Activated T-helper 2 cell treated with anti-CD3 and anti-CD28 coated beads, Interferon-gamma antibody, Interleukin-2, Interleukin-4, amounts not matched to agents 10 μg/mL and 5 μg/mL and 100 μg/mL, durations not matched to agents 14 hours and 24 hours and 36 hours (primary cell): ENCODE measurements around the gene CGN. TPM values are rescaled to one million over a fixed set of nuclear protein-coding genes. Genes with fewer than 3 reads are reported as not detected.
"Not testable (repeated sequence)": the region's sequence is repeated elsewhere in the genome, so short reads cannot be mapped to it uniquely, and the experiment has no call there.

Experiments used
- DNase-seq: peaks from one replicate; pipeline ENCODE4 v3.0.0; 2021; ENCODE audit warnings: low spot score
- H3K27ac Mint-ChIP-seq: one replicate; pipeline ENCODE4 v1.8.0; 2021; ENCODE audit warnings: mixed read lengths
- H3K27me3 Mint-ChIP-seq: one replicate; pipeline ENCODE4 v1.8.0; 2021; ENCODE audit warnings: low read depth, mixed read lengths
- H3K36me3 Mint-ChIP-seq: one replicate; pipeline ENCODE4 v1.8.0; 2021; ENCODE audit warnings: low read depth, mixed read lengths
- H3K4me1 Mint-ChIP-seq: one replicate; pipeline ENCODE4 v1.8.0; 2021; ENCODE audit warnings: low read depth, mixed read lengths
- H3K4me3 Mint-ChIP-seq: one replicate; pipeline ENCODE4 v1.8.0; 2021; ENCODE audit warnings: low read depth, mild to moderate bottlenecking, moderate library complexity, mixed read lengths
- H3K9me3 Mint-ChIP-seq: one replicate; pipeline ENCODE4 v1.8.0; 2021; ENCODE audit warnings: mixed read lengths
- intact Hi-C: fragments of 100-400 bp; cut with micrococcal nuclease; formaldehyde crosslinking; loops from one replicate; pipeline ENCODE4 v1.15.1; 2023
- total RNA-seq: library from RNA; stranded (reverse); gene quantifications from 2 replicates; pipeline ENCODE4 v1.2.3, GENCODE V29; 2022

CGN gene
- total RNA-seq, 1 donor from 2014 or later = 0.50 TPM

GRCh38 chr1:151516031-151516511, 4.9 kb downstream of the CGN start:
- Mint-ChIP-seq H3K4me1 (peaks cover 14% of the 10 kb centered on the region), H3K9me3 (no peaks in the 10 kb centered on the region), H3K27me3 (peaks cover 9% of the 10 kb centered on the region), H3K36me3 (no peaks in the 10 kb centered on the region), H3K4me3 (no peak overlapping the region), H3K27ac (no peak overlapping the region)
- no peak for DNase-seq
- intact Hi-C loops = no loop called here

- no peak overlapping the region for H3K4me3 Mint-ChIP-seq
- no peaks in the 10 kb centered on the region for H3K36me3 Mint-ChIP-seq
- peaks cover 7% of the 10 kb centered on the region for H3K27me3 Mint-ChIP-seq
- intact Hi-C loops = no loop called here
- peaks cover 3% of the 10 kb centered on the region for H3K4me1 Mint-ChIP-seq
- no peaks in the 10 kb centered on the region for H3K9me3 Mint-ChIP-seq
- no peak for DNase-seq
- no peak overlapping the region for H3K27ac Mint-ChIP-seq
These were observed 7.2 kb downstream of the CGN start for GRCh38 chr1:151518431-151518830.

- H3K4me1 Mint-ChIP-seq = no peaks in the 10 kb centered on the region
- no peak overlapping the region for H3K4me3 Mint-ChIP-seq
- H3K36me3 Mint-ChIP-seq = no peaks in the 10 kb centered on the region
- DNase-seq = no peak
- H3K27ac Mint-ChIP-seq = no peak overlapping the region
- no peaks in the 10 kb centered on the region for H3K9me3 Mint-ChIP-seq
- peaks cover 5% of the 10 kb centered on the region for H3K27me3 Mint-ChIP-seq
- intact Hi-C loops = no loop called here
These were observed 7.7 kb downstream of the CGN start for GRCh38 chr1:151518936-151519335.

- Mint-ChIP-seq H3K27ac (no peak overlapping the region), H3K9me3 (no peaks in the 10 kb centered on the region), H3K4me3 (no peak overlapping the region), H3K27me3 (peaks cover 1% of the 10 kb centered on the region), H3K36me3 (no peaks in the 10 kb centered on the region), H3K4me1 (no peaks in the 10 kb centered on the region)
- no peak for DNase-seq
- intact Hi-C loops = no loop called here
These were observed 8.5 kb downstream of the CGN start for GRCh38 chr1:151519667-151520066.

- H3K4me1 Mint-ChIP-seq = no peaks in the 10 kb centered on the region
- no peak overlapping the region for H3K4me3 Mint-ChIP-seq
- H3K9me3 Mint-ChIP-seq = no peaks in the 10 kb centered on the region
- H3K27ac Mint-ChIP-seq = no peak overlapping the region
- H3K27me3 Mint-ChIP-seq = peaks cover 1% of the 10 kb centered on the region
- no peak for DNase-seq
- H3K36me3 Mint-ChIP-seq = no peaks in the 10 kb centered on the region
- intact Hi-C loops = no loop called here
These were observed 9.2 kb downstream of the CGN start for GRCh38 chr1:151520359-151520758.

- H3K27me3 Mint-ChIP-seq, H3K9me3 Mint-ChIP-seq, intact Hi-C loops, H3K27ac Mint-ChIP-seq, H3K4me3 Mint-ChIP-seq, DNase-seq, H3K36me3 Mint-ChIP-seq, H3K4me1 Mint-ChIP-seq: not testable (repeated sequence)
These were observed 11.2 kb downstream of the CGN start for GRCh38 chr1:151522427-151522826.

- Mint-ChIP-seq H3K9me3 (no peaks in the 10 kb centered on the region), H3K27me3 (peaks cover 1% of the 10 kb centered on the region), H3K4me3 (no peak overlapping the region), H3K27ac (no peak overlapping the region), H3K4me1 (no peaks in the 10 kb centered on the region), H3K36me3 (no peaks in the 10 kb centered on the region)
- DNase-seq = no peak
- intact Hi-C loops = no loop called here
These were observed 12.1 kb downstream of the CGN start for GRCh38 chr1:151523326-151523725.

- no peak for DNase-seq
- Mint-ChIP-seq H3K4me1 (no peaks in the 10 kb centered on the region), H3K9me3 (no peaks in the 10 kb centered on the region)
These were observed 13.5 kb downstream of the CGN start for GRCh38 chr1:151524736-151525135.

GRCh38 chr1:151526735-151527525, 15.7 kb downstream of the CGN start:
- Mint-ChIP-seq H3K9me3 (no peaks in the 10 kb centered on the region), H3K36me3 (no peaks in the 10 kb centered on the region), H3K4me1 (no peaks in the 10 kb centered on the region), H3K27ac (no peak overlapping the region), H3K4me3 (no peak overlapping the region), H3K27me3 (no peaks in the 10 kb centered on the region)
- no peak for DNase-seq
- intact Hi-C loops = no loop called here

More at GRCh38 chr1:151524736-151525135, 13.5 kb downstream of the CGN start:
- intact Hi-C loops = no loop called here
- Mint-ChIP-seq H3K27ac (no peak overlapping the region), H3K36me3 (no peaks in the 10 kb centered on the region), H3K27me3 (peaks cover 1% of the 10 kb centered on the region), H3K4me3 (no peak overlapping the region)

GRCh38 chr1:151529211-151529702, 18.1 kb downstream of the CGN start:
- Mint-ChIP-seq H3K9me3 (no peaks in the 10 kb centered on the region), H3K27ac (no peak overlapping the region), H3K27me3 (no peaks in the 10 kb centered on the region), H3K4me1 (no peaks in the 10 kb centered on the region), H3K4me3 (no peak overlapping the region), H3K36me3 (no peaks in the 10 kb centered on the region)
- DNase-seq = no peak
- intact Hi-C loops = no loop called here

GRCh38 chr1:151529781-151530180, 18.6 kb downstream of the CGN start:
- no peak for DNase-seq
- no peak overlapping the region for H3K27ac Mint-ChIP-seq
- H3K9me3 Mint-ChIP-seq = no peaks in the 10 kb centered on the region
- intact Hi-C loops = no loop called here
- H3K4me3 Mint-ChIP-seq = no peak overlapping the region
- H3K27me3 Mint-ChIP-seq = no peaks in the 10 kb centered on the region
- no peaks in the 10 kb centered on the region for H3K4me1 Mint-ChIP-seq
- no peaks in the 10 kb centered on the region for H3K36me3 Mint-ChIP-seq

- DNase-seq = no peak
- Mint-ChIP-seq H3K4me3 (no peak overlapping the region), H3K4me1 (no peaks in the 10 kb centered on the region), H3K27me3 (no peaks in the 10 kb centered on the region), H3K9me3 (no peaks in the 10 kb centered on the region), H3K36me3 (no peaks in the 10 kb centered on the region), H3K27ac (no peak overlapping the region)
- intact Hi-C loops = no loop called here
These were observed 19.3 kb downstream of the CGN start for GRCh38 chr1:151530461-151530860.

GRCh38 chr1:151533870-151534269, 22.7 kb downstream of the CGN start:
- intact Hi-C loops = loop anchor here (1.0 to 2.0 kb wide), 3 partner anchors 90 to 303 kb away; no protein-coding TSS in a partner anchor
- H3K9me3 Mint-ChIP-seq = no peaks in the 10 kb centered on the region
- no peak for DNase-seq
- H3K4me1 Mint-ChIP-seq = no peaks in the 10 kb centered on the region
- no peak overlapping the region for H3K27ac Mint-ChIP-seq
- no peak overlapping the region for H3K4me3 Mint-ChIP-seq
- no peaks in the 10 kb centered on the region for H3K36me3 Mint-ChIP-seq
- no peaks in the 10 kb centered on the region for H3K27me3 Mint-ChIP-seq
